Activated T-helper 2 cell treated with anti-CD3 and anti-CD28 coated beads, Interferon-gamma antibody, Interleukin-2, Interleukin-4, amounts not matched to agents 10 μg/mL and 5 μg/mL and 100 μg/mL, durations not matched to agents 14 hours and 24 hours and 36 hours (primary cell): ENCODE measurements around the gene DOCK1. TPM values are rescaled to one million over a fixed set of nuclear protein-coding genes. Genes with fewer than 3 reads are reported as not detected.
"Not testable (repeated sequence)": the region's sequence is repeated elsewhere in the genome, so short reads cannot be mapped to it uniquely, and the experiment has no call there.

Experiments
- DNase-seq: peaks from one replicate; pipeline ENCODE4 v3.0.0; 2021; ENCODE audit warnings: low spot score
- H3K27ac Mint-ChIP-seq: one replicate; pipeline ENCODE4 v1.8.0; 2021; ENCODE audit warnings: mixed read lengths
- H3K27me3 Mint-ChIP-seq: one replicate; pipeline ENCODE4 v1.8.0; 2021; ENCODE audit warnings: low read depth, mixed read lengths
- H3K36me3 Mint-ChIP-seq: one replicate; pipeline ENCODE4 v1.8.0; 2021; ENCODE audit warnings: low read depth, mixed read lengths
- H3K4me1 Mint-ChIP-seq: one replicate; pipeline ENCODE4 v1.8.0; 2021; ENCODE audit warnings: low read depth, mixed read lengths
- H3K4me3 Mint-ChIP-seq: one replicate; pipeline ENCODE4 v1.8.0; 2021; ENCODE audit warnings: low read depth, mild to moderate bottlenecking, moderate library complexity, mixed read lengths
- H3K9me3 Mint-ChIP-seq: one replicate; pipeline ENCODE4 v1.8.0; 2021; ENCODE audit warnings: mixed read lengths
- intact Hi-C: fragments of 100-400 bp; cut with micrococcal nuclease; formaldehyde crosslinking; loops from one replicate; pipeline ENCODE4 v1.15.1; 2023
- total RNA-seq: library from RNA; stranded (reverse); gene quantifications from 2 replicates; pipeline ENCODE4 v1.2.3, GENCODE V29; 2022

The DOCK1 gene
- total RNA-seq, 1 donor from 2014 or later = 0.59 TPM

GRCh38 chr10:126907423-126907970, 2.3 kb downstream of the DOCK1 start:
- Mint-ChIP-seq H3K27ac (no peak overlapping the region), H3K4me3 (no peak overlapping the region)

GRCh38 chr10:126908225-126908624, 3.0 kb downstream of the DOCK1 start:
- Mint-ChIP-seq H3K27ac (no peak overlapping the region), H3K9me3 (no peaks in the 10 kb centered on the region), H3K4me3 (no peak overlapping the region), H3K36me3 (no peaks in the 10 kb centered on the region), H3K27me3 (peaks cover 18% of the 10 kb centered on the region), H3K4me1 (no peaks in the 10 kb centered on the region)
- intact Hi-C loops = no loop called here
- DNase-seq = no peak

More at GRCh38 chr10:126907423-126907970, 2.3 kb downstream of the DOCK1 start:
- Mint-ChIP-seq H3K9me3 (no peaks in the 10 kb centered on the region), H3K27me3 (peaks cover 18% of the 10 kb centered on the region), H3K4me1 (no peaks in the 10 kb centered on the region), H3K36me3 (no peaks in the 10 kb centered on the region)
- intact Hi-C loops = no loop called here
- no peak for DNase-seq

- Mint-ChIP-seq H3K36me3 (no peaks in the 10 kb centered on the region), H3K4me1 (no peaks in the 10 kb centered on the region), H3K4me3 (no peak overlapping the region), H3K27me3 (peaks cover 18% of the 10 kb centered on the region), H3K9me3 (no peaks in the 10 kb centered on the region), H3K27ac (no peak overlapping the region)
- no peak for DNase-seq
- intact Hi-C loops = no loop called here
Measured at GRCh38 chr10:126908729-126909128, 3.5 kb downstream of the DOCK1 start.

GRCh38 chr10:126909147-126909546, 3.9 kb downstream of the DOCK1 start:
- no peaks in the 10 kb centered on the region for H3K36me3 Mint-ChIP-seq
- no peaks in the 10 kb centered on the region for H3K9me3 Mint-ChIP-seq
- H3K4me1 Mint-ChIP-seq = no peaks in the 10 kb centered on the region
- H3K27ac Mint-ChIP-seq = no peak overlapping the region
- intact Hi-C loops = no loop called here
- peaks cover 14% of the 10 kb centered on the region for H3K27me3 Mint-ChIP-seq
- no peak for DNase-seq
- no peak overlapping the region for H3K4me3 Mint-ChIP-seq

GRCh38 chr10:126910196-126910595, 5.0 kb downstream of the DOCK1 start:
- Mint-ChIP-seq H3K4me1 (no peaks in the 10 kb centered on the region), H3K27ac (no peak overlapping the region), H3K4me3 (no peak overlapping the region), H3K9me3 (no peaks in the 10 kb centered on the region), H3K36me3 (no peaks in the 10 kb centered on the region), H3K27me3 (peaks cover 8% of the 10 kb centered on the region)
- intact Hi-C loops = no loop called here
- no peak for DNase-seq

- H3K27me3 Mint-ChIP-seq = peaks cover 8% of the 10 kb centered on the region
- H3K36me3 Mint-ChIP-seq = no peaks in the 10 kb centered on the region
- H3K4me3 Mint-ChIP-seq = no peak overlapping the region
- no peak overlapping the region for H3K27ac Mint-ChIP-seq
- DNase-seq = no peak
- intact Hi-C loops = no loop called here
- no peaks in the 10 kb centered on the region for H3K9me3 Mint-ChIP-seq
- no peaks in the 10 kb centered on the region for H3K4me1 Mint-ChIP-seq
Measured at GRCh38 chr10:126910798-126911197, 5.6 kb downstream of the DOCK1 start.

GRCh38 chr10:126911301-126911700, 6.1 kb downstream of the DOCK1 start:
- DNase-seq = no peak
- no peak overlapping the region for H3K4me3 Mint-ChIP-seq
- H3K36me3 Mint-ChIP-seq = no peaks in the 10 kb centered on the region
- H3K27ac Mint-ChIP-seq = no peak overlapping the region
- H3K4me1 Mint-ChIP-seq = no peaks in the 10 kb centered on the region
- H3K27me3 Mint-ChIP-seq = peaks cover 7% of the 10 kb centered on the region
- intact Hi-C loops = no loop called here
- no peaks in the 10 kb centered on the region for H3K9me3 Mint-ChIP-seq

GRCh38 chr10:126913316-126913715, 8.1 kb downstream of the DOCK1 start:
- intact Hi-C loops = no loop called here
- no peak overlapping the region for H3K4me3 Mint-ChIP-seq
- DNase-seq = no peak
- H3K27me3 Mint-ChIP-seq = no peaks in the 10 kb centered on the region
- peaks cover under 1% of the 10 kb centered on the region for H3K9me3 Mint-ChIP-seq
- H3K36me3 Mint-ChIP-seq = no peaks in the 10 kb centered on the region
- H3K27ac Mint-ChIP-seq = no peak overlapping the region
- no peaks in the 10 kb centered on the region for H3K4me1 Mint-ChIP-seq

GRCh38 chr10:126914561-126914960, 9.3 kb downstream of the DOCK1 start:
- Mint-ChIP-seq H3K4me1 (no peaks in the 10 kb centered on the region), H3K36me3 (no peaks in the 10 kb centered on the region), H3K27ac (no peak overlapping the region), H3K4me3 (no peak overlapping the region), H3K27me3 (no peaks in the 10 kb centered on the region), H3K9me3 (peaks cover 5% of the 10 kb centered on the region)
- intact Hi-C loops = no loop called here
- no peak for DNase-seq

- intact Hi-C loops, H3K27me3 Mint-ChIP-seq, H3K27ac Mint-ChIP-seq, DNase-seq, H3K36me3 Mint-ChIP-seq, H3K4me1 Mint-ChIP-seq, H3K4me3 Mint-ChIP-seq: not testable (repeated sequence)
- H3K9me3 Mint-ChIP-seq = peaks cover 10% of the 10 kb centered on the region
Measured at GRCh38 chr10:126916952-126917351, 11.7 kb downstream of the DOCK1 start.

- no peak for DNase-seq
- H3K36me3 Mint-ChIP-seq = no peaks in the 10 kb centered on the region
- intact Hi-C loops = no loop called here
- no peaks in the 10 kb centered on the region for H3K4me1 Mint-ChIP-seq
- H3K9me3 Mint-ChIP-seq = peaks cover 10% of the 10 kb centered on the region
- H3K27ac Mint-ChIP-seq = no peak overlapping the region
- no peak overlapping the region for H3K4me3 Mint-ChIP-seq
- no peaks in the 10 kb centered on the region for H3K27me3 Mint-ChIP-seq
Measured at GRCh38 chr10:126917375-126917774, 12.1 kb downstream of the DOCK1 start.

- H3K27me3 Mint-ChIP-seq = no peaks in the 10 kb centered on the region
Measured at GRCh38 chr10:126917975-126918908, 13.0 kb downstream of the DOCK1 start.

GRCh38 chr10:126919426-126919825, 14.2 kb downstream of the DOCK1 start:
- Mint-ChIP-seq H3K27me3 (no peaks in the 10 kb centered on the region), H3K4me1 (no peaks in the 10 kb centered on the region), H3K9me3 (peaks cover 10% of the 10 kb centered on the region), H3K27ac (no peak overlapping the region), H3K4me3 (no peak overlapping the region), H3K36me3 (no peaks in the 10 kb centered on the region)
- intact Hi-C loops = no loop called here
- no peak for DNase-seq

More at GRCh38 chr10:126917975-126918908, 13.0 kb downstream of the DOCK1 start:
- Mint-ChIP-seq H3K27ac (no peak overlapping the region), H3K4me1 (no peaks in the 10 kb centered on the region), H3K4me3 (no peak overlapping the region), H3K9me3 (peaks cover 10% of the 10 kb centered on the region), H3K36me3 (no peaks in the 10 kb centered on the region)
- DNase-seq = no peak
- intact Hi-C loops = no loop called here
